Adrenal gland (tissue), 12 donors: Measurements from ENCODE around the gene ZNF41. TPM values are rescaled to one million over a fixed set of nuclear protein-coding genes. Genes with fewer than 3 reads are reported as not detected.

Experiments used
- DNase-seq, 7 donors: peaks; one replicate each; pipeline ENCODE4 v3.0.0-alpha.2; 2019 to 2020
- H3K27ac ChIP-seq, 5 donors: fragments of 200-600 bp; sonication (generic) in 4 of 5; 1 replicate in 3 of 5; 2 replicates in 2 of 5; pipeline versions ENCODE4 v1.5.1 to v1.8.0; 2016 to 2020; ENCODE audit warnings: mild to moderate bottlenecking in 1 of 5
- H3K27me3 ChIP-seq: fragments of 200-600 bp; 2 replicates; pipeline ENCODE4 v1.8.0; 2021
- H3K36me3 ChIP-seq, 2 donors: fragments of 200-600 bp; replicated peaks in 1 of 2; 1 replicate in 1 of 2; 2 replicates in 1 of 2; pipeline versions ENCODE4 v1.5.1 to v1.8.0; 2018 to 2022
- H3K4me1 ChIP-seq, 2 donors: fragments of 200-600 bp; replicated peaks in 1 of 2; 1 replicate in 1 of 2; 2 replicates in 1 of 2; pipeline versions ENCODE4 v1.5.1 to v1.8.0; 2018 to 2021
- H3K4me3 ChIP-seq, 4 donors: fragments of 200-600 bp; sonication (generic) in 3 of 4; one replicate each; pipeline ENCODE4 v1.5.1; 2016 to 2018
- H3K9me3 ChIP-seq, 3 donors: fragments of 200-600 bp; sonication (generic) in 1 of 3; replicated peaks in 1 of 3; 1 replicate in 2 of 3; 2 replicates in 1 of 3; pipeline versions ENCODE4 v1.5.1 to v1.8.0; 2016 to 2021
- POLR2A ChIP-seq, 2 donors: fragments of 450-650 bp; IDR thresholded peaks; one replicate each; pipeline ENCODE4 v1.6.1; 2017; ENCODE audit warnings: antibody characterized with exemption in 2 of 2, mild to moderate bottlenecking in 2 of 2, moderate library complexity in 1 of 2
- WGBS, 4 donors: extraction: QIAGEN DNeasy Blood & Tissue Kit in 2 of 4; methylation state at CpG; one replicate each; pipeline versions ENCODE4 v1.1.5 to v1.1.7; 2013 to 2017; 5-methylcytosine and 5-hydroxymethylcytosine counted together
- intact Hi-C, 2 donors: fragments of 100-400 bp; cut with DNase I; formaldehyde crosslinking; loops; one replicate each; pipeline versions ENCODE4 v1.14.1 to v1.15.0; 2022 to 2023
- polyA plus RNA-seq, 3 donors: library from polyadenylated mRNA; stranded (reverse); fragments of 200-250 nt in 2 of 3; fragments of 350-450 nt in 1 of 3; fragmentation: Illumina TruSeq in 1 of 3; extraction: RNeasy Lipid Tissue Mini Kit (QIAGEN cat#74804) in 1 of 3; gene quantifications; one replicate each; pipeline ENCODE4 v1.2.3, GENCODE V29; 2013 to 2014
- total RNA-seq, 9 donors: library from RNA; depleted of rRNA in 4 of 9; stranded (reverse); fragments of >200 nt in 4 of 9; fragments of 120-200 nt in 1 of 9; fragmentation: NEBNext Ultra II Directional in 1 of 9; extraction: Animal tissue kit (Norgen Biotek cat#: 25700) in 1 of 9; gene quantifications; one replicate each; pipeline versions ENCODE4 v1.1.0 to v1.2.4, GENCODE V29; 2013 to 2023
- TF ChIP-seq, protein P1 (sequence below), 6 experiments: fragments of 450-650 bp in 4 of 6; fragments of 200-600 bp in 2 of 6; sonication (generic) in 1 of 6; IDR thresholded peaks; 1 replicate in 5 of 6; 2 replicates in 1 of 6; pipeline versions ENCODE4 v1.5.1 to v1.8.0; 2016 to 2021; ENCODE audit warnings: antibody characterized with exemption in 6 of 6, mild to moderate bottlenecking in 2 of 6, moderate library complexity in 1 of 6
- donor health status: healthy with polysubstance abuse.
- donor health status: Bipolar disorder and iron deficiency.
- donor health status: DM: yes; HTN: yes; CAD: no.
- donor health status: DM: no; HTN: no; CAD: no.
- donor health status: DM: no; HTN: no; CAD: no.
- donor health status: DM: yes; HTN: yes; CAD: no.

ZNF41 gene
- total and polyA plus RNA-seq, 12 donors, result 2.8 to 10.5 (median 7.6) TPM

GRCh38 chrX:47507153-47507867 lies 24.3 kb upstream of the ZNF41 start:
- H3K4me1 ChIP-seq, result no peaks in the 10 kb centered on the region
- H3K27me3 ChIP-seq, result peaks cover 9% of the 10 kb centered on the region
- intact Hi-C loops, result no loop called here
- no peaks in the 10 kb centered on the region for H3K9me3 ChIP-seq
- H3K27ac ChIP-seq, result no peak overlapping the region
- no peaks in the 10 kb centered on the region for H3K36me3 ChIP-seq
- DNase-seq, result no peak
- H3K4me3 ChIP-seq, result no peak overlapping the region
- TF ChIP-seq POLR2A (IDR thresholded peaks at IDR 0.05), result no peak
- TF ChIP-seq, protein P1, sequence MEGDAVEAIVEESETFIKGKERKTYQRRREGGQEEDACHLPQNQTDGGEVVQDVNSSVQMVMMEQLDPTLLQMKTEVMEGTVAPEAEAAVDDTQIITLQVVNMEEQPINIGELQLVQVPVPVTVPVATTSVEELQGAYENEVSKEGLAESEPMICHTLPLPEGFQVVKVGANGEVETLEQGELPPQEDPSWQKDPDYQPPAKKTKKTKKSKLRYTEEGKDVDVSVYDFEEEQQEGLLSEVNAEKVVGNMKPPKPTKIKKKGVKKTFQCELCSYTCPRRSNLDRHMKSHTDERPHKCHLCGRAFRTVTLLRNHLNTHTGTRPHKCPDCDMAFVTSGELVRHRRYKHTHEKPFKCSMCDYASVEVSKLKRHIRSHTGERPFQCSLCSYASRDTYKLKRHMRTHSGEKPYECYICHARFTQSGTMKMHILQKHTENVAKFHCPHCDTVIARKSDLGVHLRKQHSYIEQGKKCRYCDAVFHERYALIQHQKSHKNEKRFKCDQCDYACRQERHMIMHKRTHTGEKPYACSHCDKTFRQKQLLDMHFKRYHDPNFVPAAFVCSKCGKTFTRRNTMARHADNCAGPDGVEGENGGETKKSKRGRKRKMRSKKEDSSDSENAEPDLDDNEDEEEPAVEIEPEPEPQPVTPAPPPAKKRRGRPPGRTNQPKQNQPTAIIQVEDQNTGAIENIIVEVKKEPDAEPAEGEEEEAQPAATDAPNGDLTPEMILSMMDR (IDR thresholded peaks at IDR 0.05), result no peak
- WGBS, 4 donors, result 51 to 91% (median 74%) methylated on average over 2 of the region's 2 CpGs

- Histone ChIP-seq H3K4me3 (no peak overlapping the region), H3K4me1 (no peaks in the 10 kb centered on the region), H3K27ac (no peak overlapping the region), H3K27me3 (peaks cover 10% of the 10 kb centered on the region), H3K9me3 (no peaks in the 10 kb centered on the region), H3K36me3 (no peaks in the 10 kb centered on the region)
- WGBS, 4 donors, result 70 to 89% (median 87%) methylated on average over 5 of the region's 5 CpGs; no CpG with 5 or more reads in 1 of the 4 donors
- intact Hi-C loops, result no loop called here
- DNase-seq, result no peak
- TF ChIP-seq, protein P1 (IDR thresholded peaks at IDR 0.05), result no peak
- no peak for TF ChIP-seq POLR2A (IDR thresholded peaks at IDR 0.05)
Measured at GRCh38 chrX:47503151-47503550, 20.1 kb upstream of the ZNF41 start.

GRCh38 chrX:47502316-47503125 lies 19.5 kb upstream of the ZNF41 start:
- no peak overlapping the region for H3K4me3 ChIP-seq
- H3K4me1 ChIP-seq, result no peaks in the 10 kb centered on the region
- H3K9me3 ChIP-seq, result no peaks in the 10 kb centered on the region
- H3K27me3 ChIP-seq, result peaks cover 5% of the 10 kb centered on the region
- WGBS, 4 donors, result 73 to 82% (median 75%) methylated on average over 6 to 7 of the region's 7 CpGs
- TF ChIP-seq, protein P1 (IDR thresholded peaks at IDR 0.05), result no peak
- no peak for TF ChIP-seq POLR2A (IDR thresholded peaks at IDR 0.05)
- no peak overlapping the region for H3K27ac ChIP-seq
- no peaks in the 10 kb centered on the region for H3K36me3 ChIP-seq
- intact Hi-C loops, result no loop called here
- DNase-seq, result no peak

- intact Hi-C loops, result no loop called here
- TF ChIP-seq, protein P1 (IDR thresholded peaks at IDR 0.05), result no peak
- no peak for TF ChIP-seq POLR2A (IDR thresholded peaks at IDR 0.05)
Measured at GRCh38 chrX:47501226-47502074, 18.4 kb upstream of the ZNF41 start.

More at GRCh38 chrX:47501226-47502074, 18.4 kb upstream of the ZNF41 start:
- WGBS, 4 donors, result 37 to 44% (median 42%) methylated on average over 4 to 7 of the region's 7 CpGs
- Histone ChIP-seq H3K4me3 (no peak overlapping the region), H3K9me3 (no peaks in the 10 kb centered on the region), H3K4me1 (no peaks in the 10 kb centered on the region), H3K27ac (no peak overlapping the region), H3K36me3 (no peaks in the 10 kb centered on the region), H3K27me3 (peaks cover 13% of the 10 kb centered on the region)
- no peak for DNase-seq
